Measurements from ENCODE around the gene CISTR. TPM values are rescaled to one million over a fixed set of nuclear protein-coding genes. Genes with fewer than 3 reads are reported as not detected.

CISTR gene
- total RNA-seq, 4 donors from 2014 or later, result not detected

GRCh38 chr12:53713516-53713915, 38.3 kb downstream of the CISTR start:
- TF ChIP-seq, protein P1, sequence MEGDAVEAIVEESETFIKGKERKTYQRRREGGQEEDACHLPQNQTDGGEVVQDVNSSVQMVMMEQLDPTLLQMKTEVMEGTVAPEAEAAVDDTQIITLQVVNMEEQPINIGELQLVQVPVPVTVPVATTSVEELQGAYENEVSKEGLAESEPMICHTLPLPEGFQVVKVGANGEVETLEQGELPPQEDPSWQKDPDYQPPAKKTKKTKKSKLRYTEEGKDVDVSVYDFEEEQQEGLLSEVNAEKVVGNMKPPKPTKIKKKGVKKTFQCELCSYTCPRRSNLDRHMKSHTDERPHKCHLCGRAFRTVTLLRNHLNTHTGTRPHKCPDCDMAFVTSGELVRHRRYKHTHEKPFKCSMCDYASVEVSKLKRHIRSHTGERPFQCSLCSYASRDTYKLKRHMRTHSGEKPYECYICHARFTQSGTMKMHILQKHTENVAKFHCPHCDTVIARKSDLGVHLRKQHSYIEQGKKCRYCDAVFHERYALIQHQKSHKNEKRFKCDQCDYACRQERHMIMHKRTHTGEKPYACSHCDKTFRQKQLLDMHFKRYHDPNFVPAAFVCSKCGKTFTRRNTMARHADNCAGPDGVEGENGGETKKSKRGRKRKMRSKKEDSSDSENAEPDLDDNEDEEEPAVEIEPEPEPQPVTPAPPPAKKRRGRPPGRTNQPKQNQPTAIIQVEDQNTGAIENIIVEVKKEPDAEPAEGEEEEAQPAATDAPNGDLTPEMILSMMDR (IDR thresholded peaks at IDR 0.05; ENCODE audit: low read depth), result no peak

GRCh38 chr12:53712059-53712643, 39.6 kb downstream of the CISTR start:
- TF ChIP-seq, protein P1 (IDR thresholded peaks at IDR 0.05; ENCODE audit: low read depth), result no peak

DNA sequence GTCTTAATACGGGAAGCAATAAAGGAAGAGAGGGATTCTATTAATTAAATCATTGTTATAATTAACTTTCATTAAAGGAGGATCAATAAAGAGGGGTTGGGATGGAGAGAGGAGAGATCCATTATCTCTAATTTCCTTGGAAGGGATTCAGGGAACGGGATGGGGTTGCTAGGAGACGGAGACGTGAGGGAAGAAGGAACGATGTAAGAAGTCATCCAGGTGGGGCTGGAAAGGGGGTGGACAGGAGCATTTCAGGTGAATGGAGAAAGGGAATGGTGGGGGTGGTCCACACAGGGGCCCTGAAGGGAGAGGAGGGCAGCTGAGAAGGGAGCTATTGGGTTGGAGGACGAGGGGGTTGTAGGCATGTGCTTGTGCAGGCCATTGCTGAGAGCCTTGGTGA, 41.7 kb downstream of the CISTR start:
- TF ChIP-seq, protein P1 (IDR thresholded peaks at IDR 0.05; ENCODE audit: low read depth), result no peak

DNA sequence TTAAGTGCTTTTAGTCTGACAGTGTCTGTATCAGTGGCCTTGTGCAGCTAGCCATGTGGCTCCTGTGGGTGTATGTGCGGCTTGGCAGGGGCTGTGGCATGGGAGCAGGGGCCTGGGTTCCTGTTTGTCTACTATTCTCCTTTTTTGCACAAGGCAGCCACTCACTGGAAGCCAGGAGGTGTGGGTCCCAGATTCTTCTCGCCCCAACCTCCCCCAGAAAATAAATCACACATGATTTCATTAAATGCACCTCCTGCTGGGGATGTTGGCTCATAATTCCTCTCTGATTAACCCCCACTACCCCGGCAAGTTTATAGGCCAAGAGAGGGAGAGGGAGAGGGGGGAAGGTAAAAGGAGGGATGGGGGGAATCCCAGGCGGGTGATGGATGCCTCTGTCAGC, 42.1 kb downstream of the CISTR start:
- TF ChIP-seq, protein P1 (IDR thresholded peaks at IDR 0.05; ENCODE audit: low read depth), result no peak

- TF ChIP-seq, protein P1 (IDR thresholded peaks at IDR 0.05; ENCODE audit: low read depth), result no peak
Measured at GRCh38 chr12:53706080-53706479, 45.7 kb downstream of the CISTR start.

GRCh38 chr12:53703756-53704155, 48.0 kb downstream of the CISTR start:
- TF ChIP-seq, protein P1 (IDR thresholded peaks at IDR 0.05; ENCODE audit: low read depth), result no peak

DNA sequence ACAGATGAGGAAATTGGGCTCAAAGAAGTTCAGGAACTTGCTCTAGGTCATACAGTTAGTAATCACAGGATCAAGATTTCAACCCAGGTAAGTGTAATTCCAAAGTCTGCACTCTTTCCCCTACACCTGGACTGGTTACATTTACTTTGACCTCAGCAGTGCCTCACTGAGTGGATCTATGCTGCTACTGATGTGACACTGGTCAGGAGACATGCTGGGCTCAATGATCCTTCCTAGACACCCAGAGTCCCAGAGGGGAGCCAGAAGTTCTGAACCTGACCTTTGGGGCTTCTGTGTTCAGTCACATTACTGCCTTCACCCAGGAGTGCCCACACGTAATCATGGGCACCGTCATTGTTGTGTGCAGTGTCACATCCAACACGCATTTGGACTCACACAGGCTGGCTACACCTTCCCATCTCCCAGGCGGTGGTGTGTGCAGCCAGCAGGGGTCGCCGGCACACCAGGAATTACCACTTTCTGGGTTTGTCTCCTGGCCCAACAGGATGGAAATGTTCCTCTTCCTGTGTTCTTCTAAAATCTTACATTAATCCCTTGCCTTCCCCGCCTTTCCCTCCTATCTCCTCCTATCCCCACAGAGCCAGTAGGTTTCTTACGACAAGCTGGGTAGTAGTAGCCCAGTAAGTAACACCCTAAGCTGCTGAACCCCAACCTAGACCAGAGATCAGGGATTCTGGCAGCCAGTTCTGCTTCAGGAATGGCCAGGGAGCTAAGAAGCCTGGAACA, 50.1 kb downstream of the CISTR start:
- TF ChIP-seq, protein P1 (IDR thresholded peaks at IDR 0.05; ENCODE audit: low read depth), result no peak

Data from subcutaneous adipose tissue (tissue), 4 donors.